ACHN (cell line): ENCODE data around the gene LRBA.
"Not testable (repeated sequence)": the region's sequence is repeated elsewhere in the genome, so short reads cannot be mapped to it uniquely, and the experiment has no call there.

ENCODE experiments used
- DNase-seq: peaks from one replicate; pipeline ENCODE4 v3.0.0-alpha.2; 2015
- in situ Hi-C: cut with HindIII; loops from 2 replicates; pipeline ENCODE4 v1.10.0; 2017; ENCODE audit warnings: low sequenced_read_pairs, low pct_ligation_motif_present, low pct_unique_long_range_greater_than_20kb

Gene LRBA

GRCh38 chr4:150574678-150575077 lies 440.4 kb downstream of the LRBA start:
- in situ Hi-C loops, result no loop called here
- no peak for DNase-seq

GRCh38 chr4:150573534-150573933 lies 441.6 kb downstream of the LRBA start:
- DNase-seq, result no peak
- in situ Hi-C loops, result no loop called here

GRCh38 chr4:150572704-150573504 lies 442.2 kb downstream of the LRBA start:
- in situ Hi-C loops, result no loop called here
- no peak for DNase-seq

- in situ Hi-C loops, result no loop called here
- DNase-seq, result no peak
Measured at GRCh38 chr4:150570862-150571261, 444.2 kb downstream of the LRBA start.

GRCh38 chr4:150569998-150570535 lies 445.0 kb downstream of the LRBA start:
- in situ Hi-C loops, result no loop called here
- no peak for DNase-seq

GRCh38 chr4:150569384-150569987 lies 445.6 kb downstream of the LRBA start:
- DNase-seq, result peak; percentile 74
- in situ Hi-C loops, result no loop called here

- DNase-seq, result no peak
- in situ Hi-C loops, result no loop called here
Measured at GRCh38 chr4:150567070-150567469, 448.0 kb downstream of the LRBA start.

- DNase-seq, in situ Hi-C loops: not testable (repeated sequence)
Measured at GRCh38 chr4:150564967-150565366, 450.1 kb downstream of the LRBA start.

- DNase-seq, result no peak
- in situ Hi-C loops, result no loop called here
Measured at GRCh38 chr4:150562751-150563150, 452.3 kb downstream of the LRBA start.

- in situ Hi-C loops, result no loop called here
- DNase-seq, result no peak
Measured at GRCh38 chr4:150562250-150562649, 452.8 kb downstream of the LRBA start.

GRCh38 chr4:150561143-150561737 lies 453.8 kb downstream of the LRBA start:
- in situ Hi-C loops, result no loop called here
- DNase-seq, result no peak

GRCh38 chr4:150557811-150558210 lies 457.3 kb downstream of the LRBA start:
- in situ Hi-C loops, DNase-seq: not testable (repeated sequence)

GRCh38 chr4:150547154-150547838 lies 467.8 kb downstream of the LRBA start:
- no peak for DNase-seq
- in situ Hi-C loops, result no loop called here

GRCh38 chr4:150546286-150546685 lies 468.8 kb downstream of the LRBA start:
- in situ Hi-C loops, result no loop called here

GRCh38 chr4:150543042-150543441 lies 472.0 kb downstream of the LRBA start:
- in situ Hi-C loops, result no loop called here
- DNase-seq, result no peak

More at GRCh38 chr4:150546286-150546685, 468.8 kb downstream of the LRBA start:
- no peak for DNase-seq

- DNase-seq, result no peak
- in situ Hi-C loops, result no loop called here
Measured at GRCh38 chr4:150541681-150542080, 473.4 kb downstream of the LRBA start.

GRCh38 chr4:150540959-150541360 lies 474.1 kb downstream of the LRBA start:
- in situ Hi-C loops, result no loop called here
- no peak for DNase-seq

GRCh38 chr4:150540536-150540935 lies 474.5 kb downstream of the LRBA start:
- in situ Hi-C loops, result no loop called here
- no peak for DNase-seq

GRCh38 chr4:150537911-150538310 lies 477.2 kb downstream of the LRBA start:
- DNase-seq, in situ Hi-C loops: not testable (repeated sequence)
